GM18507 (cell line): ENCODE measurements around the gene FARP2.

ENCODE experiments used
- DNase-seq: peaks from one replicate; pipeline ENCODE4 v3.0.0; 2011; ENCODE audit warnings: low read depth; ENCODE audit not compliant: insufficient read length; ENCODE audit errors: extremely low spot score
- FAIRE-seq: peaks from 2 replicates; lab custom pipeline; 2011; peaks lifted over from hg19 to GRCh38; lab: Jason Lieb, UNC

The FARP2 gene

GRCh38 chr2:241538838-241539615, 182.9 kb downstream of the FARP2 start:
- FAIRE-seq (no peak), DNase-seq (no peak)

GRCh38 chr2:241539616-241540374, 183.7 kb downstream of the FARP2 start:
- DNase-seq = no peak
- no peak for FAIRE-seq

- FAIRE-seq = no peak
- no peak for DNase-seq
These were observed 184.3 kb downstream of the FARP2 start for GRCh38 chr2:241540401-241540770.

- DNase-seq (peak; percentile 62), FAIRE-seq (no peak)
These were observed 184.9 kb downstream of the FARP2 start for GRCh38 chr2:241540771-241541561.

GRCh38 chr2:241541564-241542277, 185.6 kb downstream of the FARP2 start:
- DNase-seq = no peak
- FAIRE-seq = no peak

GRCh38 chr2:241542278-241542605, 186.2 kb downstream of the FARP2 start:
- FAIRE-seq = no peak
- no peak for DNase-seq
